GM23338 (cell line): ENCODE measurements around the gene DUSP6.

Experiments
- CREB1 ChIP-seq: fragments of 250-450 bp; sonication (Bioruptor Pico); IDR thresholded peaks from 2 replicates; pipeline ENCODE4 v1.5.0; 2020; ENCODE audit warnings: low read depth, mild to moderate bottlenecking, moderate library complexity
- CTCF ChIP-seq, 2 experiments: fragments of 200-600 bp in 1 of 2; sonication (generic) in 1 of 2; conservative IDR thresholded peaks; 2 replicates each; pipeline versions ENCODE4 v1.5.1 to v1.6.1; 2016 to 2017; ENCODE audit warnings: antibody characterized with exemption in 2 of 2, low read depth in 2 of 2, mild to moderate bottlenecking in 2 of 2, moderate library complexity in 1 of 2
- EZH2 ChIP-seq: fragments of 200-600 bp; sonication (generic); IDR thresholded peaks from one replicate; pipeline ENCODE4 v1.8.0; 2017; ENCODE audit warnings: antibody characterized with exemption, mild to moderate bottlenecking, low read depth; ENCODE audit not compliant: unreplicated experiment
- EZH2phosphoT487 ChIP-seq: fragments of 200-600 bp; sonication (generic); IDR thresholded peaks from one replicate; pipeline ENCODE4 v1.8.1; 2018; ENCODE audit warnings: antibody characterized with exemption; ENCODE audit not compliant: unreplicated experiment
- NANOG ChIP-seq: IDR thresholded peaks from 2 replicates; pipeline ENCODE4 v1.6.1; 2016; ENCODE audit warnings: antibody characterized with exemption, borderline replicate concordance
- POLR2AphosphoS5 ChIP-seq: IDR thresholded peaks from 2 replicates; pipeline ENCODE4 v1.6.1; 2016; ENCODE audit warnings: antibody characterized with exemption, low read depth
- REST ChIP-seq: IDR thresholded peaks from one replicate; pipeline ENCODE4 v1.6.1; 2018; ENCODE audit warnings: antibody characterized with exemption; ENCODE audit not compliant: unreplicated experiment

- TF ChIP-seq REST (no peak), EZH2phosphoT487 (no peak), POLR2AphosphoS5 (no peak), CTCF (conservative IDR thresholded peaks at IDR 0.05; ENCODE audit: low read depth in 2 of 2) (no peak), EZH2 (no peak), NANOG (no peak), CREB1 (CRISPR knock-in tag) (no peak)
These were observed 6.2 kb downstream of the DUSP6 start for GRCh38 chr12:89345830-89346740.
